Kidney epithelial cell (primary cell): ENCODE data around the gene PHF1. TPM values are rescaled to one million over a fixed set of nuclear protein-coding genes. Genes with fewer than 3 reads are reported as not detected.
A peak's percentile ranks its signal among the peaks of the same experiment; 100 is the strongest.

Experiments
- DNase-seq: peaks from one replicate; pipeline ENCODE4 v3.0.0-alpha.2; 2010; ENCODE audit warnings: low read depth
- H3K27me3 ChIP-seq: 2 replicates; pipeline ENCODE4 v1.6.0; 2011; ENCODE audit warnings: low read length; ENCODE audit not compliant: control insufficient read depth, insufficient read depth
- H3K36me3 ChIP-seq: 2 replicates; pipeline ENCODE4 v1.5.1; 2011; ENCODE audit warnings: low read length; ENCODE audit not compliant: control insufficient read depth, insufficient read depth
- H3K4me3 ChIP-seq: 2 replicates; pipeline ENCODE4 v1.5.1; 2011; ENCODE audit warnings: low read depth, mild to moderate bottlenecking, control low read depth, low read length
- CTCF ChIP-seq: IDR thresholded peaks from 2 replicates; pipeline ENCODE4 v1.5.1; 2011; ENCODE audit warnings: mild to moderate bottlenecking, moderate library complexity, low read length, control low read depth, inconsistent platforms; ENCODE audit not compliant: insufficient read depth, poor library complexity, severe bottlenecking
- total RNA-seq: library from RNA; depleted of rRNA; stranded (reverse); fragments of >200 nt; gene quantifications from 2 replicates; pipeline ENCODE4 v1.2.3, GENCODE V29; 2015

Gene PHF1
- total RNA-seq, 1 donor from 2014 or later: 27.9 TPM

- peak; percentile 100 for DNase-seq
- no peaks in the 10 kb centered on the region for H3K27me3 ChIP-seq
- peak within 1 kb of the TSS; percentile 79 for H3K4me3 ChIP-seq
- peaks cover 2% of the 10 kb centered on the region for H3K36me3 ChIP-seq
- peak; percentile 40 for TF ChIP-seq CTCF
Measured at GRCh38 chr6:33417903-33418689, 7.3 kb downstream of the PHF1 start, which contains the start of gene CUTA. Gene CUTA (minus strand): TSS chr6:33418107. CDS start chr6:33418000, 107 bp downstream.

- Histone ChIP-seq H3K4me3 (peak overlapping the region; percentile 25), H3K27me3 (no peaks in the 10 kb centered on the region), H3K36me3 (no peaks in the 10 kb centered on the region)
- no peak for TF ChIP-seq CTCF
- no peak for DNase-seq
Measured at GRCh38 chr6:33418690-33419291, 8.0 kb downstream of the PHF1 start.

GRCh38 chr6:33419580-33420490, 9.0 kb downstream of the PHF1 start, which contains the start of gene SYNGAP1:
Gene SYNGAP1 (plus strand): TSS chr6:33420065. CDS start chr6:33420265, 200 bp downstream.
- Histone ChIP-seq H3K27me3 (no peaks in the 10 kb centered on the region), H3K36me3 (no peaks in the 10 kb centered on the region), H3K4me3 (peak within 1 kb of the TSS; percentile 24)
- DNase-seq: no peak
- no peak for TF ChIP-seq CTCF

GRCh38 chr6:33420491-33421343, 9.9 kb downstream of the PHF1 start:
- Histone ChIP-seq H3K27me3 (no peaks in the 10 kb centered on the region), H3K36me3 (no peaks in the 10 kb centered on the region), H3K4me3 (peak overlapping the region; percentile 24)
- no peak for TF ChIP-seq CTCF
- no peak for DNase-seq

- Histone ChIP-seq H3K36me3 (no peaks in the 10 kb centered on the region), H3K27me3 (no peaks in the 10 kb centered on the region), H3K4me3 (no peak overlapping the region)
- DNase-seq: no peak
- TF ChIP-seq CTCF: no peak
Measured at GRCh38 chr6:33421344-33421643, 10.5 kb downstream of the PHF1 start.
